NB4 (cell line): ENCODE measurements around the gene NADK2.

Experiments used
- DNase-seq: peaks from one replicate; pipeline ENCODE4 v3.0.0; 2010; ENCODE audit warnings: low read depth
- H3K4me3 ChIP-seq: one replicate; pipeline ENCODE4 v1.5.1; 2011; ENCODE audit warnings: mild to moderate bottlenecking, low read depth, low read length, moderate library complexity
- MYC ChIP-seq: IDR thresholded peaks from 2 replicates; pipeline ENCODE4 v1.6.1; 2011; ENCODE audit warnings: low read depth, low read length
- POLR2A ChIP-seq: IDR thresholded peaks from 2 replicates; pipeline ENCODE4 v1.6.1; 2011; ENCODE audit warnings: mild to moderate bottlenecking; ENCODE audit not compliant: insufficient read length; ENCODE audit errors: extremely low read depth
- TF ChIP-seq, protein P1 (sequence below): IDR thresholded peaks from one replicate; pipeline ENCODE4 v1.5.1; 2012; ENCODE audit warnings: low read depth, low read length
- TF ChIP-seq, protein P2 (sequence below): IDR thresholded peaks from 2 replicates; pipeline ENCODE4 v1.6.1; 2011; ENCODE audit warnings: low read depth, low read length

NADK2 gene

DNA sequence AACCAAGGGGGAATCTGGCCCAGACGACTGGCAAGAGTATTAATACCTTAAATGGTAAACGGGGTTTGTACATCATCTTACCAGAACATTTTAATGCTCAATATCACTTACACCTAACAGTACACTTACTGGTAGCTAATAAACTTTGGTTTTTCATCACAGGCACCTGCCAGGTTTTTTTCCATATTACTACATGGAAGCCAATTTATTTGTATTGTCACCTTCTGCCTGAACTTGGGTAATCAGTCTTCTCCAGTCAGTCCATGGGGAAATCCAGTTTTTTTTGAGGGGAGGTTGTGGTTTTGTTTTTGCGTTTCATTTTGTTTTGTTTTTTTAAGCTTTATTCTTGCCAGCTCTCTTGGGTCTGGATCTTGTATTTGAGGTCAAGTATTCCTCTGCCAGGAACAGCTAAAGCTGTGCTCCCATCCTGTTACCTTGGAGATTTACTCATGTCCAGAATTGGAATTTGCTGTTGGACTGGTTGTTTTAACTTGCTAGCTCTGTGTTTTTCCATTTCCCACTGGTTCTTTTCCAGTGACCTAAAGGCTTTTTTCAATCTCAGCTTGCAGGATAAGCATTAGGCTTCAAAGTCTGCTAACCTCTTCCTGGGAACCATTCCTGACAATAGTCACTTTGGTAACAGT, 11.1 kb upstream of the NADK2 start:
- TF ChIP-seq MYC (no peak), POLR2A (no peak)
- TF ChIP-seq, protein P1, sequence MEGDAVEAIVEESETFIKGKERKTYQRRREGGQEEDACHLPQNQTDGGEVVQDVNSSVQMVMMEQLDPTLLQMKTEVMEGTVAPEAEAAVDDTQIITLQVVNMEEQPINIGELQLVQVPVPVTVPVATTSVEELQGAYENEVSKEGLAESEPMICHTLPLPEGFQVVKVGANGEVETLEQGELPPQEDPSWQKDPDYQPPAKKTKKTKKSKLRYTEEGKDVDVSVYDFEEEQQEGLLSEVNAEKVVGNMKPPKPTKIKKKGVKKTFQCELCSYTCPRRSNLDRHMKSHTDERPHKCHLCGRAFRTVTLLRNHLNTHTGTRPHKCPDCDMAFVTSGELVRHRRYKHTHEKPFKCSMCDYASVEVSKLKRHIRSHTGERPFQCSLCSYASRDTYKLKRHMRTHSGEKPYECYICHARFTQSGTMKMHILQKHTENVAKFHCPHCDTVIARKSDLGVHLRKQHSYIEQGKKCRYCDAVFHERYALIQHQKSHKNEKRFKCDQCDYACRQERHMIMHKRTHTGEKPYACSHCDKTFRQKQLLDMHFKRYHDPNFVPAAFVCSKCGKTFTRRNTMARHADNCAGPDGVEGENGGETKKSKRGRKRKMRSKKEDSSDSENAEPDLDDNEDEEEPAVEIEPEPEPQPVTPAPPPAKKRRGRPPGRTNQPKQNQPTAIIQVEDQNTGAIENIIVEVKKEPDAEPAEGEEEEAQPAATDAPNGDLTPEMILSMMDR, result no peak
- TF ChIP-seq, protein P2, sequence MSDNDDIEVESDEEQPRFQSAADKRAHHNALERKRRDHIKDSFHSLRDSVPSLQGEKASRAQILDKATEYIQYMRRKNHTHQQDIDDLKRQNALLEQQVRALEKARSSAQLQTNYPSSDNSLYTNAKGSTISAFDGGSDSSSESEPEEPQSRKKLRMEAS, result no peak
- DNase-seq, result no peak
- H3K4me3 ChIP-seq, result no peak overlapping the region

DNA sequence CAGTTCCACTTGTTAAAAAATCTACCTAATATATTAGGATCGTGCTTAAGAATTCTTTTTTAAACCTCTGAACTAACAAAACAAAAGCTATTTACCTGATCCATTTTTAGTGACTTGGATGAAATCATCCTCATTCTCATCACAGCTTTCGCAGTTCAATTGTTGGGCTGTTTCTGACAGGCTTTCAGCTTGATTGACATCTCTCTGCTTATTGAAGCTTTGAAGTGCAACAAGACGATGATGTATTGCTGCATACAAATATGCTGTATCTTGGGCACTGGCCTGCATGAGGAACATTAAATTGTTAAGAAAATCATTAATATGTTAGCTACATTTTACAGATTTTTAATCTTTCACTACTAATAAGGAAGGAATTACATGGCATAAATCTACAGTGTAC, 9.5 kb upstream of the NADK2 start:
- no peak for TF ChIP-seq POLR2A
- TF ChIP-seq, protein P2, result no peak
- TF ChIP-seq MYC, result no peak
- TF ChIP-seq, protein P1, result no peak
- no peak for DNase-seq
- H3K4me3 ChIP-seq, result no peak overlapping the region

DNA sequence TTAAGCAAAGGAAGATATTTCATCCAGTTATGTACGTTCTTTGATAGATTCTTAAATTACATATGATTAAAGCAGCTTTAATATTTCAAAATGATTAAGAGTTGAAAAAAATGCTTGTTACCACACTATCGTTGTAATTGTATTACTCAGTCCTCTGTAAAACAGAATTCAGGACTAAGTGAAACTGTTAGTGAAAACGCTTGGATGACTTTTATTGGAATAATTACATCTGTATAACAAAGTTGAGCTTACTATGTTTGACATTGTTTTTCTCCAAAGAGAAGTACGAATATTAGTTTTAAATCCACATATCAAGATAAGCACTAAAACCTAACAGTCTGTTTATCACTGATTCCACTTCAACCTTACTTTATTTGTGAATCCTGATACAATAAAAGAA, 8.7 kb upstream of the NADK2 start:
- no peak for TF ChIP-seq MYC
- TF ChIP-seq, protein P2, result no peak
- TF ChIP-seq POLR2A, result no peak
- TF ChIP-seq, protein P1, result no peak

DNA sequence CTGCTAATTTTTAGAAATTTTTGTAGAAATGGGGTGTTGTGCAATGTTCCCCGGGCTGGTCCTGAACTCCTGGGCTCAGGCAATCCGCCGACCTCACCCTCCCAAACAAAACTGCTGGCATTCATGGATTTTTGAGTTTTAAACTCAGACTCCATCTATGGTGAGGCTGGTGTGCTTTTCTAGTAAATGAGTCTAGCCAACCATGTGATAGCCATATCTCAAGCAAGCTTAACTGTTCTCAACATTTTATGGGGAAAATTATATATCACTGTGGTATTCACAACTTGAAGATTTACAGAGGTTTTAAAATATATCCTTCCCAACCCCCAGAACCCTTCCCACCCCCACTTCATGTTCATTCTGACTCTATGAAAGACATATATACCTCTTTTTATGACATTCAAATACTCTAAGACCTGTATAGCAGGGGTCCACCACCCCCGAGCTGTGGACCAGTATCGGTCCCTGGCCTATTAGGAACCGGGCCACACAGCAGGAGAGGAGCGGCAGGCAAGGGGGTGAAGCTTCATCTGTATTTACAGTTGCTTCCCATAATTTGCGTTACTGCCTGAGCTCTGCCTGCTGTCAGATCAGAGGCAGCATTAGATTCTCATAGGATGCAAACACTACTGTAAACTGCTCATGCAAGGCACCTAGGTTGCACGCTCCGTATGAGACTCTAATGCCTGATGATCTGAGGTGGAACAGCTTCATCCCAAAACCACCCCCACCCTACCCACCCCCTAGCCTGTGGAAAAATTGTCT, 4.5 kb upstream of the NADK2 start:
- H3K4me3 ChIP-seq, result no peak overlapping the region
- TF ChIP-seq POLR2A (no peak), MYC (no peak)
- TF ChIP-seq, protein P1, result no peak
- TF ChIP-seq, protein P2, result no peak
- no peak for DNase-seq

More for the DNA sequence above, 8.7 kb upstream of the NADK2 start:
- no peak for DNase-seq
- no peak overlapping the region for H3K4me3 ChIP-seq

DNA sequence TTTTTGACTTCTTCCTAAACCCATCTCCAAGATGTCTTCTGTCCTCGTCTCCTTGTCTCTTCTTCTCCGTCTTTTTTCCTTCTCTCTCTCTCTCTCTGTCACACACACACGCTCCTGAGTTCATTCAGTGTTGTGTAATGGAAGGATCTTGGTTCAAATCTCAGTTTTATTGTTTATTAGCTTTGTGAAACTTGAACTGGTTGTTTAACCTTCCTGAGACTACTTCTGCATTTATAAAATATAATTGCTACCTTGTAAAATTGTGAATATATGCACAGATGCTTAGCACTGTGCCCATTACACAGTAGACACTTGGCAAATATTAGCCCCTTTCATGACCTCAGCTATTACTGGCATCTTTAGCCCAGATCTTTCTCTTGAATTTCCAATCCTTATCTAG, 2.4 kb upstream of the NADK2 start:
- no peak for DNase-seq
- no peak overlapping the region for H3K4me3 ChIP-seq
- no peak for TF ChIP-seq MYC
- TF ChIP-seq, protein P2, result no peak
- no peak for TF ChIP-seq POLR2A
- TF ChIP-seq, protein P1, result no peak
